SIG-M5 treated with dmso at 0.1 percent for 504 hours (cell line): Measurements from ENCODE around the gene HCRTR1.

Experiments used
- DNase-seq: peaks from one replicate; lab custom pipeline; 2025; ENCODE audit not compliant: unreplicated experiment; lab: John Stamatoyannopoulos, UW

HCRTR1 gene

GRCh38 chr1:31648190-31648589, 30.7 kb downstream of the HCRTR1 start:
- no peak for DNase-seq

- DNase-seq = no peak
Observed at GRCh38 chr1:31648641-31649357, 31.3 kb downstream of the HCRTR1 start.

- DNase-seq = no peak
Observed at GRCh38 chr1:31650161-31651088, 32.9 kb downstream of the HCRTR1 start.

DNA sequence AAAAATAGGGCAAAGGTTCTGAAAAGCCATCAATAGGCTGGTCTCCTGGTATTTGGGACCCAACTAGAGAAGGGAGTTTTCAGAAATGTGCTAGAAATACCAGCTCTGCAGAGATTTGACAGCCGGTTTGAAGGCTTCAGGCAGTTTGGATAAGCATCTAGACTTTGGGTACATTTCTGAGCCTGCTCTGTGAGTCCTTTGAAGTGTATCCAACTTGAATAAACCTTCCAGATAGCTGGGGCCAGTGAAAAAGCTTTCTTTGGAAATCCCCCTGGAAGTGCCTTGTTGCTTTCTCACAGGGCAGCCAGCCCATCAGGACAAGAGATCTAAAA, 33.6 kb downstream of the HCRTR1 start:
- no peak for DNase-seq

DNA sequence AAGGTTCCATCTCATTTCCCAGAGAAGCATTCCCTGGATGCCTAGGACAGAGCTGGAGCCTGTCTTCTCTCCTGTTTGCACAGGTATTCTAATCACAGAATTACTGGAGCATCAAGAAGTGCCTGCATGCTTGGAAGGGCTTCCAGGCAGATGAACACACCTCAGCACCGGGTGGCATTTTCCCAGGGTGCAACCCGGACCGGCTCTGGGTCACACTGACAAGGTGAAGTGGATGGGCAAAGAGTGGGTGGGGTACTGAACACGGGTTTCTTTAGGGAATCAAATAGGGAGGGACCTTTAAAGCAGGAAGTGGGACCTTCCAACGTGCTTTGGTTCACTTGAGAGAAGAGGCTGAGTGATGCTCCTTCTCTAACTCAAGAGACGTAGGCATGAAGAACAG, 34.3 kb downstream of the HCRTR1 start:
- DNase-seq = no peak

DNA sequence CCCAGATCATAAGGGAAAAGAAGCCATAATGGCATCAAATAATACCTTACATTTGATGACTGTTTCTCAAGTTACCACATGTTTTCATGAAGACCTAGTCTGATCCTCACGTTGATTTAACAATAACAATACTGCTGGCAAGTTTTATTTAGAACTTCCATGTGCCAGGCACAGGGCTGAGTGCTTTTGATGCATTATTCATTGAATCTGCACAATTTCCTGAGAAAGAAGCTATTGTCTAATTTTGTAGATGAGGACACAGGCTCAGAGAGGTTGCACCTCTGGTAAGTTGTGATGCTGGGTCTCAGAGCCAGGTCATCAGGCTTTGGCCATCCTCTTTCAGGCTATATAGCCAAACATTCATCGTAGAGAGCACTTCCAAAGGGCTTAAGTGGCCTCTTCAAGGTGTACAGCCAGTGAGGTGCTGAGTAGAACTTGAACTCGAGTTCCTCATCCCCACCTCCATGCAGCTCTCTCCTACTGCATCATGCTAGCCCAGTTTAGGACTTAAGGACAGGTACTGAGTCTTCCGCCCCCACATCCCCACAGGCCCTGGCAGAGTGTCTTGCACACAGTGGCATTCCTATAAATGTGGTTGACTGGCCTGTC, 35.5 kb downstream of the HCRTR1 start:
- no peak for DNase-seq

DNA sequence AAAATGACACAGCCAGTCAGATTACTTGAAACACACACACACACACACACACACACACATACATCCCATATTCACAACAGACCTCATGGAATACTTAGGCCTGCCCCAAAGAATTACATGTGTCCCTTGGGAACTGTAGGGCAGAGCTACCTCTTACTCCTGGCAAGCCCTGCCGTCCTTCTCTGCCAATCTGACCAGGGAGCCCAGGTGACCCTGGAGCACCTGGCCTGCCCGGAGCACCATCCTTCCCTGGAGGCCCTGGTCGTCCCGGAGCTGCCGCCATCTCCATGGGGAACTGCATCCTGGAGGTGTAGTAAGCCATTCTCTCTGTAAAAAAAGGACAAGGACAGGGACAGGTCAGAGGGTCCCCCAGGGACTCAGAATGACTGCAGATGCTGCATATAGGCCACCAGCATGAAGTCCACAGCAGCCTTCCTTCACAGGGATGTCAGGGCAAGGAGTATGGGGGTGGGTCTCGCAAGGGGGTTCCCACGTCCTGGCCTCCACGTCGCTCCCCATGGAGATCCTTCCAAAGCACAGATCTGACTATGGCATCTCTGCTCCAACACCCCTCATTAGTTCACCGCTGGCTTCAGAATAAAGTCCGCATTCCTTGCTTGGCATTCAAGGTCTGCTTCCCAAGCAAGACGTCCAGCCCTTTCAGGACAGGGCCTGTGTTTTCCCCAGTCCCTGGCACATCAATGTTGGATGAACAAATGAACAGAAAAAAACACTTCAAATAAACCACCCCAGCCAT, 36.4 kb downstream of the HCRTR1 start:
- no peak for DNase-seq

- no peak for DNase-seq
Observed at GRCh38 chr1:31654474-31654776, 36.9 kb downstream of the HCRTR1 start.

- no peak for DNase-seq
Observed at GRCh38 chr1:31655104-31655503, 37.6 kb downstream of the HCRTR1 start.

GRCh38 chr1:31655756-31656155, 38.3 kb downstream of the HCRTR1 start:
- no peak for DNase-seq

- no peak for DNase-seq
Observed at GRCh38 chr1:31657020-31657804, 39.7 kb downstream of the HCRTR1 start.

DNA sequence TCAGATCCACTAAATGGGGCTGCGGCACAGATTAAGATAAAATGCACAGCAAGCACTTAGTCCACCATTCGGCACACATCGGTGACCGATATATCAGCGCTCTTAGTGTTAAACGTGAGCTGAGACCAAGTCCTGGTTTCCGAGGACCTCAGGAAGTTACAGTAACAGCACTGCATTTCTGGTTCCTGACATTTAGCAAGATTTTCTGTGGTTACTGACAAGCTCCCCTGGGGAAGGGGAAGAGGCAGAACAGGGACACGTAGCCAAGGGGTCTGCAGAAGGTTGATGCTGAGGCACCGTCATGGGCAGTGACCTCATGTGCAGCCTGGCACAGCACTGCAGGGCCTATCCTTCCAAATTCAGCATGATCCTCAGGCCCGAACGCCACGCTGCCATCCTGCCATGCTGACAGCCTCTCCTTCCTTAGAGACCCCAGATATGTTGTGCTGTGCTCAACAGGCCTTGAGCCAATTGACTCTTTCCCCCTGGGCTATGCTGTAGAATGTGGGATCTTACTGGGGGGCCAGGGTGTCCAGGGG, 40.6 kb downstream of the HCRTR1 start:
- DNase-seq = no peak

GRCh38 chr1:31658721-31659120, 41.2 kb downstream of the HCRTR1 start:
- no peak for DNase-seq

DNA sequence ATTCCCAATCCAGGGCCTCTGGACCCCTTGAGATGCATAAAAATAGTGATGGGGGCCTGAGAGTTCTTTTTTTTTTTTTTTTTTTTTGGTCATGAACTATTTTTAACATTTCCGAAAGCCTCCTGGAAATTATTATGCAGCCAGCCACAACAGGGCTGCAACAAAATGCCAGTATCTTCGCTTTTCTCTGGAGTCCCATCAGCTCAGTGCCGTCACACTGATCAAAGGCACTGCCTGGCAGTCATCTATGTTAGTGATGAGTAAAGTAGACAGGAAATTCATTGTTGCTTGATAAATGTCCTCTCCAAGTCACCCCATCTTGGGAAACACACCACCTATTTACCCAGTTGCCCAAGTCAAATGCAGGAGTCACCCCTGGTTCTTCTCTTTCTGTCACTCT, 42.4 kb downstream of the HCRTR1 start:
- no peak for DNase-seq

- DNase-seq = no peak
Observed at GRCh38 chr1:31660871-31661455, 43.5 kb downstream of the HCRTR1 start.

DNA sequence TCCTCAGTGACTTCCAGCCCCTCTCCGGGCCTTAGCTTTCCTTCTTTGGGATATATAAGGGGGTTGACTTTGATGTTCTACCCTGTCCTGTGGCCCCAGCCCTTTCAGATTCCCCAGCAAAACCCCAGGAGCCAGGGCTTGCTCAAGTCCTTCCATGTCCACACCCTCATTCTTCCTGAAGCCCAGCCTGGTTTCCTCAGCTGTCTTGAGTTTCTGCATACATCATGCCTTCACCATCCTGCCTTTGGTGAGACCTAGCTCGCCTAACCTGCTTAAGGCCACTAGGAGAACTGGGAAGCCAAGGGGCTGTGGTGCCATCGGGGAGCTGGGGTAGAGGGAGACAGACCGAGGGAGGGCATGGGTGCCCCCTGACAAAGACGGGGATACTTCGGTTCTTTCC, 44.4 kb downstream of the HCRTR1 start:
- no peak for DNase-seq

GRCh38 chr1:31662463-31662862, 45.0 kb downstream of the HCRTR1 start:
- no peak for DNase-seq

DNA sequence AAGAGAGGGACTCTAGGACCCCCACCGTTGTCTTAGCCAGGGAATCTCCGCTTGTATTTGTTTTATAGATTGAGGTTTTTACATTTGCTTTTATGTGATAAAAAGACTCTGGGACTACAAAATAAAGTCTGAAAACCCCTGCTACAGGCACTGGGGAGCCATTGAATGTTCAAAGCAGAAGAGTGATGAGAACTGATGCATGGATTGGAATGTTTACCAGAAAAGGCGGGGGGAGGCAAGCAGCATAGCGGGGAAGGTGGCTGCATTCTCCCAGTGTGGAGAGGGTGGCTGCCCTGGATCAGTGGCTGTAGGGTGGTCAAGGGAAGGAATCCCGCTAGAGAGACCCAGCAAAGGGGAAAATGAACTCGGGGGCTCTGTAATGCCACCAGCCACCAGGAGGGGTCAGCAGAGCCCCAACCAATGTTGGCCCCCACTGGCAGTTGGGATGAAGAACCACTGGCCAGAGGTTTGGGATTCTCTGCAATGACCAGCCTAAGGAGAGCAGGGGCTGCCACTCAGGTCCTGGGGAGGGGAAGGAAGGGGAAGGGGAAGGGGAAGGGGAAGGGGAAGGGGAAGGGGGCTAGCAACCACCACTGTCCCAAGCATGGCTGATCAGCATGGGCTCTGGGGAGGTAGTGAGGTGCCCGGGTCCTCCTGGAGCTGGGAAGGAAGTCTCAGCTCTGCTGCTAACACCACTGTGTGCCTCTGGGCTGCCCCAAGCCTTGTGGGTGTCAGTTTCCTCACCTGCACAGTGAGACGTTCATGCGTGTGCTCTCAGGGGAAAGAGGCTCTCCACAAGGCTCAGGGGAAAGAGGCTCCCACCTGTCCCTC, 46.3 kb downstream of the HCRTR1 start:
- DNase-seq = no peak

DNA sequence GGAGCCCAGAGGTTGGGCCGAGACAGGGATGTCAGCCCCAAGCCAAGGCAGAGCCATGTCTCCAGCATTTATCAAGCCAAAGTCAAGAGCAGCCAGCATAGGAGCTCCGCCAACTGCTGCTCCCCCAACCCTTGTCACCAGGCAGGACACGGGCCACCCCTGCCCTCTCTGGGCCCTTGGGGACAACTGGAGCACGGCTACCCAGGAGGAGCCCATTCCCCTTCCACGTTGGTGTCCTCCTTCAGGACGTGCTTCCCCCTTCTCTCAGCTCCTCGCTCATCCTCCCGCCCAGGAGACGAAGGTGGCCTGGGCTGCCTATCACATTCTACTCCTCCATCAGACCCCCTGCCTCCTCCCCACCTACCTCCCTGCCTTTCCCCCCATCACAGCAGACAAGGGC, 47.0 kb downstream of the HCRTR1 start:
- no peak for DNase-seq
